MCF 10A (cell line): ENCODE results near the gene RNASEL. TPM values are rescaled to one million over a fixed set of nuclear protein-coding genes. Genes with fewer than 3 reads are reported as not detected.
A peak's percentile ranks its signal among the peaks of the same experiment; 100 is the strongest.

ENCODE experiments used
- BruUV-seq: library from RNA; stranded (reverse); fragments of 400-500 nt; replicated peaks from 2 replicates; lab custom pipeline; 2021; lab: Mats Ljungman, UMichigan
- CTCF ChIA-PET: fragments of 300-600 bp; sonication (Branson Sonifier 250); formaldehyde crosslinking; extraction: SDS; loops from one replicate; lab custom pipeline; 2021; ENCODE audit warnings: antibody characterized with exemption, inconsistent platforms; lab: Yijun Ruan, JAX
- POLR2A ChIA-PET: fragments of 300-600, 350-650 bp; sonication (Branson Sonifier 250); formaldehyde crosslinking; extraction: SDS; loops from one replicate; lab custom pipeline; 2020; ENCODE audit warnings: antibody characterized with exemption, inconsistent platforms; lab: Yijun Ruan, JAX
- DNase-seq: peaks from one replicate; pipeline ENCODE4 v3.0.0-alpha.2; 2018; ENCODE audit not compliant: unreplicated experiment
- H3K27ac Mint-ChIP-seq: one replicate; pipeline ENCODE4 v1.8.0; 2022; ENCODE audit warnings: mild to moderate bottlenecking, low read depth, mixed read lengths; ENCODE audit not compliant: unreplicated experiment
- H3K27me3 Mint-ChIP-seq: one replicate; pipeline ENCODE4 v1.8.0; 2022; ENCODE audit warnings: mixed read lengths; ENCODE audit not compliant: insufficient read depth, unreplicated experiment
- H3K36me3 Mint-ChIP-seq: one replicate; pipeline ENCODE4 v1.8.0; 2022; ENCODE audit warnings: mild to moderate bottlenecking, moderate library complexity, mixed read lengths; ENCODE audit not compliant: insufficient read depth, unreplicated experiment
- H3K4me1 Mint-ChIP-seq: one replicate; pipeline ENCODE4 v1.8.0; 2022; ENCODE audit warnings: mixed read lengths; ENCODE audit not compliant: insufficient read depth, unreplicated experiment
- H3K4me3 Mint-ChIP-seq: one replicate; pipeline ENCODE4 v1.8.0; 2022; ENCODE audit warnings: mild to moderate bottlenecking, moderate library complexity, mixed read lengths; ENCODE audit not compliant: unreplicated experiment
- H3K9me3 Mint-ChIP-seq: one replicate; pipeline ENCODE4 v1.8.0; 2022; ENCODE audit warnings: mixed read lengths; ENCODE audit not compliant: unreplicated experiment
- intact Hi-C: fragments of 100-400 bp; cut with micrococcal nuclease; formaldehyde crosslinking; loops from 2 replicates; pipeline ENCODE4 v1.14.1; 2022
- total RNA-seq: library from RNA; stranded (reverse); gene quantifications from 2 replicates; pipeline ENCODE4 v1.2.3, GENCODE V29; 2022
- TF ChIP-seq, protein P1 (sequence below): fragments of 200-600 bp; IDR thresholded peaks from one replicate; pipeline ENCODE4 v1.8.0; 2022; ENCODE audit warnings: antibody characterized with exemption, mild to moderate bottlenecking; ENCODE audit not compliant: unreplicated experiment

Gene RNASEL
- total RNA-seq, 1 experiment from 2014 or later, result 4.2 TPM

DNA sequence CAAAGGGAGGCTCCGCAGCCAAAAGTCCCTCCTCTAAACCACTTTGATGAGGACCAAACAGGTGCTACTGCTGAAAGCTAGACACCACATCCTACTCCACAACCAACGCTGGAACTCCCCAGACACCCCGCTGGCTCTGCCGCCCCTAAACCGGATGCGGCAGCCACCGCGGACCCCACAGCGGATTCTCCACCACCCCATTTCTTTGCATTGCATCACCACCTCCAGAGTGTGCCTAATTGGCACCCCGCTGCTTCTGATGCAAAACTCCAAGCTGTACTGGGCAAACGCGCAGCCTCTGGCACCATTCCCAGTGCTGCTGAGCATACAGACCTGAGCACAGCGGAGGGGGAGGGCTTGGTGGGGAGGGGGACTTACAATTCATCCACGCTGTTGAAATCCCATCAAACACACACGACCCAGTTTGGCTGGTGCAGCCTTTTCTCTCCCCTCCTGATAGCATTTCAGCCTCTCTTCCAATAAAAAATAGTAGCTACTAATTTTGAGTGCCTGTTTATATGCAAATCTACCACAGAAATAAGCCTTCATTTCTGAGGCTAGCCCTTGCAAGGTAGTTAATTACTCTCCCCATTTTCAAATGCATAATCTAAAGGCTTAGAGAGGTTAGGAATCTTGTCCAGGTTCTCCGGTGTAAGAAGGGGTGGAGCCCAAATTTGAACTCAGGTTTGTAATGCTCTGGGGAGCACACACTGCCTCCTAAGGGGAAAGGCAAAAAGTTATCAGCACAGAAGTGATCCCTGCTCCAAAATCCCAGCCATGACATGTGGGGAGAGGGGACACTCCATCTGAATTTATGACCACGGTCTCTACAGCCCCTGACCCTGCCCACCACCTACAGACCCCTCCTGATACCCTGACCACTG, 27.3 kb upstream of the RNASEL start:
- Mint-ChIP-seq H3K27ac (peak overlapping the region; percentile 57), H3K36me3 (no peaks in the 10 kb centered on the region), H3K27me3 (no peaks in the 10 kb centered on the region), H3K4me1 (peaks cover 44% of the 10 kb centered on the region), H3K4me3 (peak overlapping the region; percentile 63), H3K9me3 (peaks cover 11% of the 10 kb centered on the region)
- peak; percentile 92 for DNase-seq
- CTCF ChIA-PET, result interaction anchor here (0.5 to 2.4 kb wide), 17 partner anchors 10 to 1893 kb away, joined by 3 to 15 read pairs (median 3); partner anchors contain the start of gene RGS16
- no TSS peak for BruUV-seq
- intact Hi-C loops, result loop anchor here (1.0 to 10.0 kb wide), 2 partner anchors 166 to 1432 kb away; no protein-coding TSS in a partner anchor
- TF ChIP-seq, protein P1, sequence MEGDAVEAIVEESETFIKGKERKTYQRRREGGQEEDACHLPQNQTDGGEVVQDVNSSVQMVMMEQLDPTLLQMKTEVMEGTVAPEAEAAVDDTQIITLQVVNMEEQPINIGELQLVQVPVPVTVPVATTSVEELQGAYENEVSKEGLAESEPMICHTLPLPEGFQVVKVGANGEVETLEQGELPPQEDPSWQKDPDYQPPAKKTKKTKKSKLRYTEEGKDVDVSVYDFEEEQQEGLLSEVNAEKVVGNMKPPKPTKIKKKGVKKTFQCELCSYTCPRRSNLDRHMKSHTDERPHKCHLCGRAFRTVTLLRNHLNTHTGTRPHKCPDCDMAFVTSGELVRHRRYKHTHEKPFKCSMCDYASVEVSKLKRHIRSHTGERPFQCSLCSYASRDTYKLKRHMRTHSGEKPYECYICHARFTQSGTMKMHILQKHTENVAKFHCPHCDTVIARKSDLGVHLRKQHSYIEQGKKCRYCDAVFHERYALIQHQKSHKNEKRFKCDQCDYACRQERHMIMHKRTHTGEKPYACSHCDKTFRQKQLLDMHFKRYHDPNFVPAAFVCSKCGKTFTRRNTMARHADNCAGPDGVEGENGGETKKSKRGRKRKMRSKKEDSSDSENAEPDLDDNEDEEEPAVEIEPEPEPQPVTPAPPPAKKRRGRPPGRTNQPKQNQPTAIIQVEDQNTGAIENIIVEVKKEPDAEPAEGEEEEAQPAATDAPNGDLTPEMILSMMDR, result no peak
- POLR2A ChIA-PET, result interaction anchor here (0.6 to 4.5 kb wide), 10 partner anchors 10 to 164 kb away, joined by 3 to 33 read pairs (median 7); partner anchors contain the start of genes RGS16 and RNASEL

DNA sequence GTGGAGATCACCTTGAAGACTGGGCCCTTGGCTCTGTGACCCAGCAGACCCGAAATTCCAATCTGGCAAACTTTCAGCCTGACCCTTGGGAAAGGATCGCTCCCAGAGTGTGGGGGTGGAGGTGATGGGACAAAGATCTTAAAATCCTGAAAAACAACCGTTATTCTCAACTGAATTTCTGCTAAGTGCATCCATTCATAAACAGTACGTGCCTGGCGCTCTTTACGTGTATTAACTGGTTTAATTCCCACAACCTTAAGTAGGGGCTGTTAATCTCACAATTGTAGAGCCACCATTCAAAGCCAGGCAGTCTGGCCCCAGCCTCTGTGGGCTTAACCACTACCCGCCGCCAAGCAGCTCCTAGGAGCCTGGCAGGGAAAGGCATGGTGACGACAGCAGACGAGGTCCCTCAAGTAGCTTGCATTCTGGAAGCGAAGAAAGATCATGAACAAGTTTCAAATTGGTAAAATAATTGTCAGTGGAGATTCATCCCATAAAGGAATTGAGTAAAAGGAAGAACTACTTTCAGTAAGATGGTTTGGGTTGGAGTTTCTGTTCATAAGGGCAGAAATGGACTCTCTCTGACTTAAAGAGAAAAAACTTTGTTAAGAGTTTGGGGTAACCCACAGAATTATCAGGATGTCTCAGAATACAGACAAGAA, 26.5 kb upstream of the RNASEL start:
- peak; percentile 38 for DNase-seq
- Mint-ChIP-seq H3K4me1 (peaks cover 44% of the 10 kb centered on the region), H3K9me3 (peaks cover 3% of the 10 kb centered on the region), H3K36me3 (no peaks in the 10 kb centered on the region), H3K4me3 (peak overlapping the region; percentile 63), H3K27me3 (no peaks in the 10 kb centered on the region), H3K27ac (peak overlapping the region; percentile 57)
- POLR2A ChIA-PET, result interaction anchor here (1.0 to 4.5 kb wide), 13 partner anchors 9 to 531 kb away, joined by 3 to 33 read pairs (median 4); partner anchors contain the start of genes RGS16 and RNASEL
- CTCF ChIA-PET, result interaction anchor here (0.9 to 2.4 kb wide), 10 partner anchors 9 to 171 kb away, joined by 3 to 15 read pairs (median 3); partner anchors contain the start of gene RGS16
- intact Hi-C loops, result loop anchor here (1.0 to 10.0 kb wide), 2 partner anchors 167 to 1431 kb away; no protein-coding TSS in a partner anchor
- TSS peak; percentile 99 for BruUV-seq
- TF ChIP-seq, protein P1, result no peak

DNA sequence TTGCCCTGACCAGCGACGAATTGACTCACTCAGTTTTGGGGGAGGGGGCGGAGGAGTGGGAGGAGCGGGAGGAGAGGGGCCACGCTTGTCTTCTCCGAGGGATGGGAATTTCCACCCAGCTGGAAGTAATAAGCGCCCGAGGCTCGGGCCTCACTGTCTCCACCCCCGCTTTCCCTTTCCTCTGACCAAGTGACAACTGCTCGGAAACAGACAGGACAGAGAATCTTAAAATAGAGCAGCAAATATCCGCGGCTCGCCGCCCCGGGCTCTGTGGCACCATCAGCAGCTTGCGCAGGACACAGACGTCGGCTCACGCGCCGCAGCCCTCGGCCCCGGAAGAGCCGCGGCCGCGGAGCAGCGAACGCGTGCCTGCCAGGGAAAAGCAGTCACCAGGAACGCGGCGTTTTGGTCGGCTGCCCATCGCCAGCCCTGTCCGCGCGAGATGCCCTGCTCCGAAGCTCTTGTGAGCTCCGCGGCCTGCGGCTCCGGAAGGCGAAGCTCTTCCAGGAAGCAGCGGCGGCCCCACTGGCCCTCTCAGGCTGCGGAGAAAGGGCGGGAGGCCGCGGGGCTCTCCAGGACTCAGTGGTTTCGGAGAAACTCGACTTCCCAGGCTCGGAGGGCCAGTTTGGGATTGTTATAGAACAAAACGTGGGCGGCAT, 25.9 kb upstream of the RNASEL start:
- DNase-seq, result peak; percentile 88
- no peak overlapping the region for H3K27ac Mint-ChIP-seq
- H3K27me3 Mint-ChIP-seq, result no peaks in the 10 kb centered on the region
- H3K4me1 Mint-ChIP-seq, result peaks cover 44% of the 10 kb centered on the region
- ChIA-PET CTCF (interaction anchor here (0.9 to 4.2 kb wide), 7 partner anchors 9 to 225 kb away, joined by 3 to 24 read pairs (median 3); no protein-coding TSS in a partner anchor), POLR2A (interaction anchor here (1.0 to 4.5 kb wide), 8 partner anchors 10 to 530 kb away, joined by 3 to 33 read pairs (median 4); partner anchors contain the start of gene RGS16)
- BruUV-seq, result TSS peak; percentile 79
- TF ChIP-seq, protein P1, result no peak
- H3K9me3 Mint-ChIP-seq, result no peaks in the 10 kb centered on the region
- peak overlapping the region; percentile 63 for H3K4me3 Mint-ChIP-seq
- no peaks in the 10 kb centered on the region for H3K36me3 Mint-ChIP-seq
- intact Hi-C loops, result loop anchor here (10.0 kb wide), 1 partner anchor 1430 kb away; no protein-coding TSS in a partner anchor
